Body of pancreas (tissue), 4 donors: ENCODE data around the gene NOL9.

Experiments
- POLR2A ChIP-seq, 3 donors: fragments of 450-650 bp; IDR thresholded peaks; one replicate each; pipeline ENCODE4 v1.6.1; 2016; ENCODE audit warnings: antibody characterized with exemption in 3 of 3, mild to moderate bottlenecking in 2 of 3
- TF ChIP-seq, protein P1 (sequence below), 7 experiments: fragments of 450-650 bp in 4 of 7; fragments of 200-600 bp in 3 of 7; sonication (generic) in 3 of 7; IDR thresholded peaks; one replicate each; pipeline ENCODE4 v1.5.1; 2016 to 2019; ENCODE audit warnings: antibody characterized with exemption in 7 of 7

GRCh38 chr1:6580119-6580592 lies 25.8 kb upstream of the NOL9 start:
- TF ChIP-seq, protein P1, sequence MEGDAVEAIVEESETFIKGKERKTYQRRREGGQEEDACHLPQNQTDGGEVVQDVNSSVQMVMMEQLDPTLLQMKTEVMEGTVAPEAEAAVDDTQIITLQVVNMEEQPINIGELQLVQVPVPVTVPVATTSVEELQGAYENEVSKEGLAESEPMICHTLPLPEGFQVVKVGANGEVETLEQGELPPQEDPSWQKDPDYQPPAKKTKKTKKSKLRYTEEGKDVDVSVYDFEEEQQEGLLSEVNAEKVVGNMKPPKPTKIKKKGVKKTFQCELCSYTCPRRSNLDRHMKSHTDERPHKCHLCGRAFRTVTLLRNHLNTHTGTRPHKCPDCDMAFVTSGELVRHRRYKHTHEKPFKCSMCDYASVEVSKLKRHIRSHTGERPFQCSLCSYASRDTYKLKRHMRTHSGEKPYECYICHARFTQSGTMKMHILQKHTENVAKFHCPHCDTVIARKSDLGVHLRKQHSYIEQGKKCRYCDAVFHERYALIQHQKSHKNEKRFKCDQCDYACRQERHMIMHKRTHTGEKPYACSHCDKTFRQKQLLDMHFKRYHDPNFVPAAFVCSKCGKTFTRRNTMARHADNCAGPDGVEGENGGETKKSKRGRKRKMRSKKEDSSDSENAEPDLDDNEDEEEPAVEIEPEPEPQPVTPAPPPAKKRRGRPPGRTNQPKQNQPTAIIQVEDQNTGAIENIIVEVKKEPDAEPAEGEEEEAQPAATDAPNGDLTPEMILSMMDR (IDR thresholded peaks at IDR 0.05), result no peak
- no peak for TF ChIP-seq POLR2A (IDR thresholded peaks at IDR 0.05)
